SKM-1 treated with dmso at 0.1 percent for 144 hours (cell line): ENCODE results near the gene SURF2.
"Not testable (repeated sequence)": the region's sequence is repeated elsewhere in the genome, so short reads cannot be mapped to it uniquely, and the experiment has no call there.

Experiments used
- DNase-seq: peaks from one replicate; lab custom pipeline; 2025; ENCODE audit not compliant: unreplicated experiment; lab: John Stamatoyannopoulos, UW

The SURF2 gene

GRCh38 chr9:133375724-133376654 is 19.6 kb downstream of the SURF2 start, which contains the start of the genes STKLD1 and SURF4:
Gene STKLD1, plus strand, starts transcription at chr9:133376366. Its CDS starts 108 bp downstream, at chr9:133376474.
Gene SURF4, minus strand, starts transcription at chr9:133376060. Its CDS starts 91 bp downstream, at chr9:133375969.
- peak; percentile 93 for DNase-seq

- DNase-seq = not testable (repeated sequence)
Observed at GRCh38 chr9:133377280-133377679, 20.9 kb downstream of the SURF2 start.

- DNase-seq = no peak
Observed at GRCh38 chr9:133377721-133378216, 21.4 kb downstream of the SURF2 start.

GRCh38 chr9:133378408-133378962 is 22.1 kb downstream of the SURF2 start:
- DNase-seq = no peak

- no peak for DNase-seq
Observed at GRCh38 chr9:133379153-133380086, 23.1 kb downstream of the SURF2 start.

- DNase-seq = no peak
Observed at GRCh38 chr9:133380734-133381133, 24.4 kb downstream of the SURF2 start.

- DNase-seq = no peak
Observed at GRCh38 chr9:133382507-133383141, 26.3 kb downstream of the SURF2 start.

- no peak for DNase-seq
Observed at GRCh38 chr9:133383438-133383837, 27.1 kb downstream of the SURF2 start.

- DNase-seq = peak; percentile 30
Observed at GRCh38 chr9:133384736-133385321, 28.5 kb downstream of the SURF2 start.

GRCh38 chr9:133385452-133385851 is 29.1 kb downstream of the SURF2 start:
- DNase-seq = no peak

- DNase-seq = no peak
Observed at GRCh38 chr9:133386338-133386737, 30.0 kb downstream of the SURF2 start.

GRCh38 chr9:133387680-133388079 is 31.3 kb downstream of the SURF2 start:
- no peak for DNase-seq

- no peak for DNase-seq
Observed at GRCh38 chr9:133389025-133389557, 32.7 kb downstream of the SURF2 start.

GRCh38 chr9:133389562-133389961 is 33.2 kb downstream of the SURF2 start:
- no peak for DNase-seq

GRCh38 chr9:133390713-133391112 is 34.4 kb downstream of the SURF2 start:
- no peak for DNase-seq

GRCh38 chr9:133391449-133391848 is 35.1 kb downstream of the SURF2 start:
- not testable (repeated sequence) for DNase-seq

- DNase-seq = not testable (repeated sequence)
Observed at GRCh38 chr9:133392308-133392707, 36.0 kb downstream of the SURF2 start.

- no peak for DNase-seq
Observed at GRCh38 chr9:133393399-133393798, 37.0 kb downstream of the SURF2 start.

- DNase-seq = no peak
Observed at GRCh38 chr9:133394687-133395271, 38.4 kb downstream of the SURF2 start.
